HEK293 (cell line): Measurements from ENCODE around the gene EVI2B.

Source experiments
- PRDM4 ChIP-seq: fragments of 450-650 bp; formaldehyde crosslinking; IDR thresholded peaks from 2 replicates; pipeline ENCODE4 v1.5.1; 2017; ENCODE audit warnings: missing biosample characterization, missing genetic modification characterization
- REST ChIP-seq: fragments of 450-650 bp; formaldehyde crosslinking; IDR thresholded peaks from 2 replicates; pipeline ENCODE4 v1.5.1; 2016; ENCODE audit warnings: missing biosample characterization, missing genetic modification characterization
- SETDB1 ChIP-seq: IDR thresholded peaks from one replicate; pipeline ENCODE4 v1.6.1; 2017; ENCODE audit warnings: mild to moderate bottlenecking, low read length, moderate library complexity, mixed read lengths; ENCODE audit not compliant: insufficient read length
- TCF7L2 ChIP-seq: IDR thresholded peaks from 2 replicates; pipeline ENCODE4 v1.6.1; 2011; ENCODE audit warnings: low read depth, mild to moderate bottlenecking, inconsistent platforms, low read length, moderate library complexity, borderline replicate concordance
- ZBTB10 ChIP-seq: fragments of 450-650 bp; formaldehyde crosslinking; IDR thresholded peaks from 2 replicates; pipeline ENCODE4 v1.5.1; 2016; ENCODE audit warnings: missing biosample characterization, missing genetic modification characterization
- ZBTB49 ChIP-seq: fragments of 450-650 bp; formaldehyde crosslinking; IDR thresholded peaks from 2 replicates; pipeline ENCODE4 v1.5.1; 2016; ENCODE audit warnings: missing biosample characterization, missing genetic modification characterization, low read depth
- ZNF10 ChIP-seq: fragments of 450-650 bp; formaldehyde crosslinking; IDR thresholded peaks from 2 replicates; pipeline ENCODE4 v1.5.1; 2017; ENCODE audit warnings: missing biosample characterization, missing genetic modification characterization
- ZNF138 ChIP-seq: fragments of 450-650 bp; formaldehyde crosslinking; IDR thresholded peaks from 2 replicates; pipeline ENCODE4 v1.5.1; 2016; ENCODE audit warnings: missing biosample characterization, missing genetic modification characterization, borderline replicate concordance
- ZNF571 ChIP-seq: fragments of 450-650 bp; formaldehyde crosslinking; IDR thresholded peaks from 2 replicates; pipeline ENCODE4 v1.5.0; 2017; ENCODE audit warnings: missing biosample characterization, missing genetic modification characterization
- ZNF660 ChIP-seq: fragments of 450-650 bp; IDR thresholded peaks from 2 replicates; pipeline ENCODE4 v1.5.1; 2018; ENCODE audit warnings: missing biosample characterization, mild to moderate bottlenecking, missing genetic modification characterization
- TF ChIP-seq, protein P1 (sequence below): fragments of 450-650 bp; formaldehyde crosslinking; IDR thresholded peaks from 2 replicates; pipeline ENCODE4 v1.5.1; 2016; ENCODE audit warnings: missing biosample characterization, missing genetic modification characterization
- TF ChIP-seq, protein P2 (sequence below): fragments of 450-650 bp; formaldehyde crosslinking; IDR thresholded peaks from 2 replicates; pipeline ENCODE4 v1.5.1; 2016; ENCODE audit warnings: missing biosample characterization, missing genetic modification characterization
- TF ChIP-seq, protein P3 (sequence below): fragments of 450-650 bp; formaldehyde crosslinking; IDR thresholded peaks from 2 replicates; pipeline ENCODE4 v1.5.1; 2016; ENCODE audit warnings: missing biosample characterization, missing genetic modification characterization

- TF ChIP-seq, protein P1, sequence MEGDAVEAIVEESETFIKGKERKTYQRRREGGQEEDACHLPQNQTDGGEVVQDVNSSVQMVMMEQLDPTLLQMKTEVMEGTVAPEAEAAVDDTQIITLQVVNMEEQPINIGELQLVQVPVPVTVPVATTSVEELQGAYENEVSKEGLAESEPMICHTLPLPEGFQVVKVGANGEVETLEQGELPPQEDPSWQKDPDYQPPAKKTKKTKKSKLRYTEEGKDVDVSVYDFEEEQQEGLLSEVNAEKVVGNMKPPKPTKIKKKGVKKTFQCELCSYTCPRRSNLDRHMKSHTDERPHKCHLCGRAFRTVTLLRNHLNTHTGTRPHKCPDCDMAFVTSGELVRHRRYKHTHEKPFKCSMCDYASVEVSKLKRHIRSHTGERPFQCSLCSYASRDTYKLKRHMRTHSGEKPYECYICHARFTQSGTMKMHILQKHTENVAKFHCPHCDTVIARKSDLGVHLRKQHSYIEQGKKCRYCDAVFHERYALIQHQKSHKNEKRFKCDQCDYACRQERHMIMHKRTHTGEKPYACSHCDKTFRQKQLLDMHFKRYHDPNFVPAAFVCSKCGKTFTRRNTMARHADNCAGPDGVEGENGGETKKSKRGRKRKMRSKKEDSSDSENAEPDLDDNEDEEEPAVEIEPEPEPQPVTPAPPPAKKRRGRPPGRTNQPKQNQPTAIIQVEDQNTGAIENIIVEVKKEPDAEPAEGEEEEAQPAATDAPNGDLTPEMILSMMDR (tag by site-specific recombination) = no peak
- no peak for TF ChIP-seq PRDM4
- TF ChIP-seq REST (tag by site-specific recombination) = no peak
- TF ChIP-seq TCF7L2 = no peak
- TF ChIP-seq ZNF571 = no peak
- TF ChIP-seq, protein P2, sequence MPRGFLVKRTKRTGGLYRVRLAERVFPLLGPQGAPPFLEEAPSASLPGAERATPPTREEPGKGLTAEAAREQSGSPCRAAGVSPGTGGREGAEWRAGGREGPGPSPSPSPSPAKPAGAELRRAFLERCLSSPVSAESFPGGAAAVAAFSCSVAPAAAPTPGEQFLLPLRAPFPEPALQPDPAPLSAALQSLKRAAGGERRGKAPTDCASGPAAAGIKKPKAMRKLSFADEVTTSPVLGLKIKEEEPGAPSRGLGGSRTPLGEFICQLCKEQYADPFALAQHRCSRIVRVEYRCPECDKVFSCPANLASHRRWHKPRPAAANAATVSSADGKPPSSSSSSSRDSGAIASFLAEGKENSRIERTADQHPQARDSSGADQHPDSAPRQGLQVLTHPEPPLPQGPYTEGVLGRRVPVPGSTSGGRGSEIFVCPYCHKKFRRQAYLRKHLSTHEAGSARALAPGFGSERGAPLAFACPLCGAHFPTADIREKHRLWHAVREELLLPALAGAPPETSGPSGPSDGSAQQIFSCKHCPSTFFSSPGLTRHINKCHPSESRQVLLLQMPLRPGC (tag by site-specific recombination) = no peak
- TF ChIP-seq ZNF660 (tag by site-specific recombination) = no peak
- TF ChIP-seq SETDB1 = no peak
- TF ChIP-seq ZNF138 (tag by site-specific recombination) = no peak
- TF ChIP-seq ZBTB49 (tag by site-specific recombination) = no peak
- TF ChIP-seq ZNF10 (tag by site-specific recombination) = no peak
- TF ChIP-seq, protein P3, sequence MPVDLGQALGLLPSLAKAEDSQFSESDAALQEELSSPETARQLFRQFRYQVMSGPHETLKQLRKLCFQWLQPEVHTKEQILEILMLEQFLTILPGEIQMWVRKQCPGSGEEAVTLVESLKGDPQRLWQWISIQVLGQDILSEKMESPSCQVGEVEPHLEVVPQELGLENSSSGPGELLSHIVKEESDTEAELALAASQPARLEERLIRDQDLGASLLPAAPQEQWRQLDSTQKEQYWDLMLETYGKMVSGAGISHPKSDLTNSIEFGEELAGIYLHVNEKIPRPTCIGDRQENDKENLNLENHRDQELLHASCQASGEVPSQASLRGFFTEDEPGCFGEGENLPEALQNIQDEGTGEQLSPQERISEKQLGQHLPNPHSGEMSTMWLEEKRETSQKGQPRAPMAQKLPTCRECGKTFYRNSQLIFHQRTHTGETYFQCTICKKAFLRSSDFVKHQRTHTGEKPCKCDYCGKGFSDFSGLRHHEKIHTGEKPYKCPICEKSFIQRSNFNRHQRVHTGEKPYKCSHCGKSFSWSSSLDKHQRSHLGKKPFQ (tag by site-specific recombination) = no peak
- TF ChIP-seq ZBTB10 (tag by site-specific recombination) = no peak
Measured at GRCh38 chr17:31318851-31319661, 5.2 kb upstream of the EVI2B start.
